Smooth muscle cell (in vitro differentiated cells): ENCODE results near the gene GINS3. TPM values are rescaled to one million over a fixed set of nuclear protein-coding genes. Genes with fewer than 3 reads are reported as not detected.

ENCODE experiments used
- DNase-seq: peaks from one replicate; lab custom pipeline; 2025; ENCODE audit not compliant: unreplicated experiment; lab: John Stamatoyannopoulos, UW
- H2AFZ ChIP-seq: fragments of 200-600 bp; sonication (generic); 2 replicates; pipeline ENCODE4 v1.6.0; 2016; ENCODE audit warnings: antibody characterized with exemption, low read depth, mild to moderate bottlenecking
- H3F3A ChIP-seq: fragments of 200-600 bp; sonication (generic); 2 replicates; pipeline ENCODE4 v1.6.0; 2017; ENCODE audit warnings: antibody characterized with exemption, low read depth
- H3K27ac ChIP-seq: fragments of 200-600 bp; sonication (generic); 2 replicates; pipeline ENCODE4 v1.5.1; 2016; ENCODE audit warnings: low read depth, mild to moderate bottlenecking
- H3K27me3 ChIP-seq: fragments of 200-600 bp; sonication (generic); 2 replicates; pipeline ENCODE4 v1.6.1; 2016; ENCODE audit warnings: low read depth, mild to moderate bottlenecking
- H3K36me3 ChIP-seq: fragments of 200-600 bp; sonication (generic); 2 replicates; pipeline ENCODE4 v1.5.1; 2016; ENCODE audit warnings: low read depth
- H3K4me1 ChIP-seq: fragments of 200-600 bp; sonication (generic); 2 replicates; pipeline ENCODE4 v1.5.1; 2016; ENCODE audit warnings: low read depth
- H3K4me2 ChIP-seq: fragments of 200-600 bp; sonication (generic); 2 replicates; pipeline ENCODE4 v1.6.0; 2016; ENCODE audit warnings: mild to moderate bottlenecking
- H3K4me3 ChIP-seq: fragments of 200-600 bp; sonication (generic); 2 replicates; pipeline ENCODE4 v1.5.1; 2016; ENCODE audit warnings: mild to moderate bottlenecking
- H3K79me2 ChIP-seq: fragments of 200-600 bp; sonication (generic); 2 replicates; pipeline ENCODE4 v1.6.0; 2016; ENCODE audit warnings: low read depth, mild to moderate bottlenecking
- H3K9ac ChIP-seq: fragments of 200-600 bp; sonication (generic); 2 replicates; pipeline ENCODE4 v1.6.0; 2016; ENCODE audit warnings: low read depth
- H3K9me3 ChIP-seq: fragments of 200-600 bp; sonication (generic); replicated peaks from 2 replicates; pipeline ENCODE4 v1.5.1; 2016; ENCODE audit warnings: low read depth
- H4K20me1 ChIP-seq: fragments of 200-600 bp; sonication (generic); 2 replicates; pipeline ENCODE4 v1.6.0; 2016; ENCODE audit warnings: low read depth
- CTCF ChIP-seq: fragments of 200-600 bp; sonication (generic); IDR thresholded peaks from 2 replicates; pipeline ENCODE4 v1.5.1; 2017; ENCODE audit warnings: borderline replicate concordance, mild to moderate bottlenecking, antibody characterized with exemption; ENCODE audit not compliant: insufficient read depth, poor library complexity, severe bottlenecking
- WGBS: methylation state at CpG from one replicate; pipeline ENCODE4 v1.1.7; 2016; ENCODE audit warnings: low lambda C conversion rate; 5-methylcytosine and 5-hydroxymethylcytosine counted together
- polyA plus RNA-seq: library from polyadenylated mRNA; unstranded; fragments of >200 nt; fragmentation: Nextera tagmentation; extraction: Ambion mirVana; gene quantifications from 2 replicates; pipeline ENCODE4 v1.2.1, GENCODE V29; 2016
- total RNA-seq: library from RNA; depleted of rRNA; stranded (reverse); fragments of >200 nt; gene quantifications from 2 replicates; pipeline ENCODE4 v1.2.3, GENCODE V29; 2014

GINS3 gene
- total RNA-seq (1.9 and 2.2 TPM in 2 replicates), polyA plus RNA-seq (0.70 and 4.2 TPM in 2 replicates)

- Histone ChIP-seq H3K27me3 (peaks cover 23% of the 10 kb centered on the region), H3K4me2 (peak within 1 kb of the TSS; percentile 88), H4K20me1 (no peaks in the 10 kb centered on the region), H2AFZ (peak within 1 kb of the TSS; percentile 98), H3K9me3 (no peaks in the 10 kb centered on the region), H3K4me1 (peaks cover 5% of the 10 kb centered on the region), H3K27ac (no peak within 1 kb of the TSS), H3K36me3 (no peaks in the 10 kb centered on the region), H3F3A (no peaks in the 10 kb centered on the region), H3K4me3 (peak within 1 kb of the TSS; percentile 75), H3K9ac (peak within 1 kb of the TSS; percentile 67), H3K79me2 (no peaks in the 10 kb centered on the region)
- peak; percentile 57 for DNase-seq
- TF ChIP-seq CTCF: no peak
- WGBS: 1% methylated on average over 67 of the region's 67 CpGs
Observed at GRCh38 chr16:58392215-58393137, at the start of gene GINS3. Gene GINS3, plus strand, starts transcription at chr16:58392471. Its CDS starts 131 bp downstream, at chr16:58392602.

GRCh38 chr16:58343562-58343961 lies 48.7 kb upstream of the GINS3 start:
- H3K27me3 ChIP-seq: peaks cover 4% of the 10 kb centered on the region
- no peak for TF ChIP-seq CTCF
- DNase-seq: no peak
- H3K9me3 ChIP-seq: no peaks in the 10 kb centered on the region
- no peaks in the 10 kb centered on the region for H4K20me1 ChIP-seq
- no peaks in the 10 kb centered on the region for H3K36me3 ChIP-seq
- no peaks in the 10 kb centered on the region for H3K4me1 ChIP-seq
- no peaks in the 10 kb centered on the region for H3F3A ChIP-seq
- no peak overlapping the region for H2AFZ ChIP-seq
- H3K4me3 ChIP-seq: no peak overlapping the region
- no peaks in the 10 kb centered on the region for H3K79me2 ChIP-seq
- no peak overlapping the region for H3K9ac ChIP-seq
- no peak overlapping the region for H3K27ac ChIP-seq
- WGBS: 92% methylated on average over 4 of the region's 4 CpGs
- H3K4me2 ChIP-seq: no peak overlapping the region

- no peak overlapping the region for H3K4me2 ChIP-seq
- no peak overlapping the region for H3K27ac ChIP-seq
- WGBS: 81% methylated on average over 14 of the region's 14 CpGs
Observed at GRCh38 chr16:58345574-58346354, 46.5 kb upstream of the GINS3 start.

More at GRCh38 chr16:58345574-58346354, 46.5 kb upstream of the GINS3 start:
- Histone ChIP-seq H4K20me1 (no peaks in the 10 kb centered on the region), H3F3A (no peaks in the 10 kb centered on the region), H3K36me3 (no peaks in the 10 kb centered on the region), H3K4me3 (no peak overlapping the region), H2AFZ (no peak overlapping the region), H3K27me3 (peaks cover 4% of the 10 kb centered on the region), H3K9ac (no peak overlapping the region), H3K9me3 (no peaks in the 10 kb centered on the region), H3K4me1 (no peaks in the 10 kb centered on the region), H3K79me2 (no peaks in the 10 kb centered on the region)
- no peak for DNase-seq
- TF ChIP-seq CTCF: peak; percentile 25
